ENCODE measurements around the gene CSF2RB. TPM values are rescaled to one million over a fixed set of nuclear protein-coding genes. Genes with fewer than 3 reads are reported as not detected.

The CSF2RB gene
- total and polyA plus RNA-seq, 2 of the 13 experiments (the other 11 are each of a cell fraction or from before 2014, with no cell fraction given) = not detected

GRCh38 chr22:36935694-36936093, 22.3 kb downstream of the CSF2RB start (continued):
- TF ChIP-seq, protein P1, sequence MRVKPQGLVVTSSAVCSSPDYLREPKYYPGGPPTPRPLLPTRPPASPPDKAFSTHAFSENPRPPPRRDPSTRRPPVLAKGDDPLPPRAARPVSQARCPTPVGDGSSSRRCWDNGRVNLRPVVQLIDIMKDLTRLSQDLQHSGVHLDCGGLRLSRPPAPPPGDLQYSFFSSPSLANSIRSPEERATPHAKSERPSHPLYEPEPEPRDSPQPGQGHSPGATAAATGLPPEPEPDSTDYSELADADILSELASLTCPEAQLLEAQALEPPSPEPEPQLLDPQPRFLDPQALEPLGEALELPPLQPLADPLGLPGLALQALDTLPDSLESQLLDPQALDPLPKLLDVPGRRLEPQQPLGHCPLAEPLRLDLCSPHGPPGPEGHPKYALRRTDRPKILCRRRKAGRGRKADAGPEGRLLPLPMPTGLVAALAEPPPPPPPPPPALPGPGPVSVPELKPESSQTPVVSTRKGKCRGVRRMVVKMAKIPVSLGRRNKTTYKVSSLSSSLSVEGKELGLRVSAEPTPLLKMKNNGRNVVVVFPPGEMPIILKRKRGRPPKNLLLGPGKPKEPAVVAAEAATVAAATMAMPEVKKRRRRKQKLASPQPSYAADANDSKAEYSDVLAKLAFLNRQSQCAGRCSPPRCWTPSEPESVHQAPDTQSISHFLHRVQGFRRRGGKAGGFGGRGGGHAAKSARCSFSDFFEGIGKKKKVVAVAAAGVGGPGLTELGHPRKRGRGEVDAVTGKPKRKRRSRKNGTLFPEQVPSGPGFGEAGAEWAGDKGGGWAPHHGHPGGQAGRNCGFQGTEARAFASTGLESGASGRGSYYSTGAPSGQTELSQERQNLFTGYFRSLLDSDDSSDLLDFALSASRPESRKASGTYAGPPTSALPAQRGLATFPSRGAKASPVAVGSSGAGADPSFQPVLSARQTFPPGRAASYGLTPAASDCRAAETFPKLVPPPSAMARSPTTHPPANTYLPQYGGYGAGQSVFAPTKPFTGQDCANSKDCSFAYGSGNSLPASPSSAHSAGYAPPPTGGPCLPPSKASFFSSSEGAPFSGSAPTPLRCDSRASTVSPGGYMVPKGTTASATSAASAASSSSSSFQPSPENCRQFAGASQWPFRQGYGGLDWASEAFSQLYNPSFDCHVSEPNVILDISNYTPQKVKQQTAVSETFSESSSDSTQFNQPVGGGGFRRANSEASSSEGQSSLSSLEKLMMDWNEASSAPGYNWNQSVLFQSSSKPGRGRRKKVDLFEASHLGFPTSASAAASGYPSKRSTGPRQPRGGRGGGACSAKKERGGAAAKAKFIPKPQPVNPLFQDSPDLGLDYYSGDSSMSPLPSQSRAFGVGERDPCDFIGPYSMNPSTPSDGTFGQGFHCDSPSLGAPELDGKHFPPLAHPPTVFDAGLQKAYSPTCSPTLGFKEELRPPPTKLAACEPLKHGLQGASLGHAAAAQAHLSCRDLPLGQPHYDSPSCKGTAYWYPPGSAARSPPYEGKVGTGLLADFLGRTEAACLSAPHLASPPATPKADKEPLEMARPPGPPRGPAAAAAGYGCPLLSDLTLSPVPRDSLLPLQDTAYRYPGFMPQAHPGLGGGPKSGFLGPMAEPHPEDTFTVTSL (CRISPR knock-in tag; IDR thresholded peaks at IDR 0.05; ENCODE audit: borderline replicate concordance) = no peak
- TF ChIP-seq ZNF792 (CRISPR knock-in tag; IDR thresholded peaks at IDR 0.05) (no peak), ZNF17 (CRISPR knock-in tag; IDR thresholded peaks at IDR 0.05) (no peak), NR2F2 (IDR thresholded peaks at IDR 0.05; ENCODE audit: borderline replicate concordance, low read depth) (no peak), ZFYVE20 (CRISPR knock-in tag; IDR thresholded peaks at IDR 0.05; ENCODE audit: borderline replicate concordance, low read depth) (no peak)
- TF ChIP-seq, protein P2, sequence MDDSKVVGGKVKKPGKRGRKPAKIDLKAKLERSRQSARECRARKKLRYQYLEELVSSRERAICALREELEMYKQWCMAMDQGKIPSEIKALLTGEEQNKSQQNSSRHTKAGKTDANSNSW (CRISPR knock-in tag; IDR thresholded peaks at IDR 0.05; ENCODE audit: borderline replicate concordance) = no peak

- no TSS peak for BruUV-seq (replicated peaks)
- H3K4me1 ChIP-seq (ENCODE audit: insufficient read depth, low read length) = no peaks in the 10 kb centered on the region
- H3K9me3 ChIP-seq (ENCODE audit: low read length) = no peaks in the 10 kb centered on the region
- H3K4me2 ChIP-seq (ENCODE audit: low read depth, low read length) = no peak overlapping the region
- H2AFZ ChIP-seq (ENCODE audit: low read length) = no peak overlapping the region
- ChIA-PET POLR2A (no interaction called here), CTCF (ENCODE audit: low intra/inter-chr PET ratio, low total read pairs) (no interaction called here)
- no peak for FAIRE-seq
- in situ Hi-C loops (cut with HindIII; ENCODE audit: extremely low pct_ligation_motif_present, low pct_unique_long_range_greater_than_20kb) (no loop called here), intact Hi-C loops (cut with micrococcal nuclease; ENCODE audit: unreplicated experiment) (no loop called here)
- H3K4me3 ChIP-seq (replicated peaks in 1 of 3; ENCODE audit: insufficient read depth in 1 of 3, low read depth in 2 of 3, low read length in 3 of 3) = no peak overlapping the region
- H3K36me3 ChIP-seq (replicated peaks in 1 of 2; ENCODE audit: control insufficient read depth in 1 of 2, insufficient read depth in 2 of 2, low read length in 2 of 2) = no peaks in the 10 kb centered on the region
- H3K79me2 ChIP-seq (ENCODE audit: insufficient read depth, low read length) = no peaks in the 10 kb centered on the region
- no peak for DNase-seq (ENCODE audit: low spot score)
- H4K20me1 ChIP-seq (ENCODE audit: insufficient read depth, low read length) = no peaks in the 10 kb centered on the region
- no peak overlapping the region for H3K27ac ChIP-seq (ENCODE audit: extremely low read length, insufficient read depth, low read length)
- peaks cover 4 to 71% of the 10 kb centered on the region in 2 experiments; a peak in 3 of 5 replicates for H3K27me3 ChIP-seq (ENCODE audit: control insufficient read depth in 1 of 2, insufficient read depth in 2 of 2, low read length in 2 of 2)
- ATAC-seq = no peak
- H3K9ac ChIP-seq (ENCODE audit: insufficient read depth, low read depth, low read length) = no peak overlapping the region
- TF ChIP-seq HIVEP1 (CRISPR knock-in tag; IDR thresholded peaks at IDR 0.05) (no peak), THAP11 (CRISPR knock-in tag; IDR thresholded peaks at IDR 0.05) (no peak), ZNF775 (CRISPR knock-in tag; IDR thresholded peaks at IDR 0.05; ENCODE audit: borderline replicate concordance) (no peak), ZMAT3 (CRISPR knock-in tag; conservative IDR thresholded peaks at IDR 0.05) (no peak)
- TF ChIP-seq, protein P3, sequence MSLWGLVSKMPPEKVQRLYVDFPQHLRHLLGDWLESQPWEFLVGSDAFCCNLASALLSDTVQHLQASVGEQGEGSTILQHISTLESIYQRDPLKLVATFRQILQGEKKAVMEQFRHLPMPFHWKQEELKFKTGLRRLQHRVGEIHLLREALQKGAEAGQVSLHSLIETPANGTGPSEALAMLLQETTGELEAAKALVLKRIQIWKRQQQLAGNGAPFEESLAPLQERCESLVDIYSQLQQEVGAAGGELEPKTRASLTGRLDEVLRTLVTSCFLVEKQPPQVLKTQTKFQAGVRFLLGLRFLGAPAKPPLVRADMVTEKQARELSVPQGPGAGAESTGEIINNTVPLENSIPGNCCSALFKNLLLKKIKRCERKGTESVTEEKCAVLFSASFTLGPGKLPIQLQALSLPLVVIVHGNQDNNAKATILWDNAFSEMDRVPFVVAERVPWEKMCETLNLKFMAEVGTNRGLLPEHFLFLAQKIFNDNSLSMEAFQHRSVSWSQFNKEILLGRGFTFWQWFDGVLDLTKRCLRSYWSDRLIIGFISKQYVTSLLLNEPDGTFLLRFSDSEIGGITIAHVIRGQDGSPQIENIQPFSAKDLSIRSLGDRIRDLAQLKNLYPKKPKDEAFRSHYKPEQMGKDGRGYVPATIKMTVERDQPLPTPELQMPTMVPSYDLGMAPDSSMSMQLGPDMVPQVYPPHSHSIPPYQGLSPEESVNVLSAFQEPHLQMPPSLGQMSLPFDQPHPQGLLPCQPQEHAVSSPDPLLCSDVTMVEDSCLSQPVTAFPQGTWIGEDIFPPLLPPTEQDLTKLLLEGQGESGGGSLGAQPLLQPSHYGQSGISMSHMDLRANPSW (CRISPR knock-in tag; IDR thresholded peaks at IDR 0.05; ENCODE audit: borderline replicate concordance) = no peak
- WGBS (ENCODE audit: low lambda C conversion rate) = 20% methylated on average over 15 of the region's 20 CpGs
Observed at GRCh38 chr22:36936362-36937116, 23.1 kb downstream of the CSF2RB start.

All from HepG2 (cell line).